Posterior vena cava (tissue), 2 donors: ENCODE data around the gene WDR48. TPM values are rescaled to one million over a fixed set of nuclear protein-coding genes. Genes with fewer than 3 reads are reported as not detected.
"Not testable (repeated sequence)": the region's sequence is repeated elsewhere in the genome, so short reads cannot be mapped to it uniquely, and the experiment has no call there.

ENCODE experiments used
- DNase-seq: peaks from one replicate; pipeline ENCODE4 v3.0.0-alpha.2; 2020; ENCODE audit warnings: low spot score
- intact Hi-C, 2 donors: fragments of 100-400 bp; cut with DNase I; formaldehyde crosslinking; loops; one replicate each; pipeline versions ENCODE4 v1.14.1 to v1.14.2; 2022 to 2023
- total RNA-seq, 2 donors: library from RNA; stranded (reverse); fragmentation: NEBNext Ultra II Directional; extraction: Animal tissue kit (Norgen Biotek cat#: 25700); gene quantifications; one replicate each; pipeline ENCODE4 v1.2.1, GENCODE V29; 2021
- donor health status: DM: yes; HTN: yes; CAD: no.
- donor health status: DM: yes; HTN: yes; CAD: no.

Gene WDR48
- total RNA-seq, 2 donors from 2014 or later: 26.6 to 28.6 TPM

DNA sequence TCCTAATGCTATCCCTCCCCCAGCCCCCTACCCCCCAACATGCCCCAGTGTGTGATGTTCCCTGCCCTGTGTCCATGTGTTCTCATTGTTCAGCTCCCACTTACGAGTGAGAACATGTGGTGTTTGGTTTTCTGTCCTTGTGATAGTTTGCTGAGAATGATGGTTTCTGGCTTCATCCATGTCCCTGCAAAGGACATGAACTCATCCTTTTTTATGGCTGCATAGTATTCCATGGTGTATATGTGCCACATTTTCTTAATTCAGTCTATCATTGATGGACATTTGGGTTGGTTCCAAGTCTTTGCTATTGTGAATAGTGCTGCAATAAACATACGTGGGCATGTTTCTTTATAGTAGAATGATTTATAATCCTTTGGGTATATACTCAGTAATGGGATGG lies 9.4 kb downstream of the WDR48 start:
- not testable (repeated sequence) for DNase-seq

DNA sequence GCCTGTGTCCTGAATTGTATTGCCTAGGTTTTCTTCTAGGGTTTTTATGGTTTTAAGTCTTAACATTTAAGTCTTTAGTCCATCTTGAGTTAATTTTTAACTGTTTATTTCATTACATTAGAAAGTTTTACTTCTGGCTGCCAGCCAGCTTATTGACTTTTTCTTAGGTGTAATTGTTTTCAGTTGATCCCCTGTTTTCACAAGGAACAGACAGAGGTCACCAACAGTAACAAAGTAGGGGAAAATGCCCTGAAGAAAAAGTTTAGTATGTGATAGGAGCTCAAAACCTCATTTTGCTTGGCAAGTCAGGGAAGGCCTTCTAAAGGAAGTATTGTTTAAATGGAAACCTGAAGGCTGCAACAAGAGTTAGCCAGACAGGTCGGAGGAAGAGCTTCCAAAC lies 10.4 kb downstream of the WDR48 start:
- DNase-seq: no peak
- intact Hi-C loops: no loop called here

More for the DNA sequence above, 9.4 kb downstream of the WDR48 start:
- intact Hi-C loops: not testable (repeated sequence)

DNA sequence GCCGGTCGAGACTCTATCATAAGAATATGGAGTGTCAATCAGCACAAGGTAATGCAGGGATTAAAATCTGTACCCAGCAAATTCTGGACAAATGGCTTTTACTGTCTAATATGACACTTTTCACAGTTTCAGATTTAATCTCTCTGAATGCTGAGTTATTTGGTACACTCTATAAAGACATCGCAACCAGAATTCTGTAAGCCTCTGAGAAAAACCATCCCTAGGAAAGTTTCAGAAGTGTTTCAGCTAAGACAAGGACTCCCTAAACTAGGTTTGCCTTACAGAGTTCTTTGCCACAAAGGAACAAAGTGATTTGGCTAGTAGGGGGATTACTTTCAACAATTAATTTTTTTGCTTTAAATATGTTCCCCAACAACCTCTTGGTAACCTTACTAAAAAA lies 11.3 kb downstream of the WDR48 start:
- intact Hi-C loops: no loop called here
- no peak for DNase-seq

DNA sequence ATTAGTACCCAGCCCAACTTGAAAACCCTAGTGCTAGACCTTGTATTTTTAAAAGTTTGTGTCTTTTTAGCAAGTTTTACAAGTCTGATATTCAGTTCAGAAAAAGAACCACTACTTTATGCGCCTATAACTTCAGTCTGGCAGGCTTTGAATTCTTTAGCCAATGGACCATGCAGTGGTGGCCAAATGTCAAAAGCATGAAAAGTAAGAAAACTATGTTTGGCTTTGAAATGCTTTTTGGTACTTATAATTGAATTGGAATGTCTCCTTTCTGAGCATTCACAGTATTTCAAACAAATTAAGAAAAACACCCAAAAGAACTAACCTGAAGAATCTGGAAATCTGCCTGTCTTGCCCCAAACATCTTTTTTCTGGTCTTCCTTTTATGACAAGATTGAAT lies 12.8 kb downstream of the WDR48 start:
- DNase-seq: no peak
- intact Hi-C loops: no loop called here

DNA sequence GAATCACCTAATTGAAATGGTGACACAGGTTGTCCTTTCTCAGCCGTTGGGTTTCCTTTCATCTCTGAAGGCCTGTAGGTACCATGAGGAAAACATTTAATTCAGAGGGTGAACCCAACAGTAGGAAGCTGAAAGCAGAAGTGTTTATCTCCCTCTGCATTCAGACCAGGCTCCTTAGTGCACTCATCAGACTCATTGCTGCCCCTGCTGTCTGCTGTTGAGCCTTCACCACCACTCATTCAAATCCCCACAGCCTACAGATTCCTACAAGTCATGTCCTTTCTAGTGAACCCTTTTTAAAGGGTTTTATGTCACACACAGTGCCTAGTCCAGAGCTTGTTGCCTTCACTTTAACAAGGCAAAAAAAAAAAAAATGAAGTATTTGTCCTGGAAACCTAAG lies 13.4 kb downstream of the WDR48 start:
- intact Hi-C loops: no loop called here
- no peak for DNase-seq

DNA sequence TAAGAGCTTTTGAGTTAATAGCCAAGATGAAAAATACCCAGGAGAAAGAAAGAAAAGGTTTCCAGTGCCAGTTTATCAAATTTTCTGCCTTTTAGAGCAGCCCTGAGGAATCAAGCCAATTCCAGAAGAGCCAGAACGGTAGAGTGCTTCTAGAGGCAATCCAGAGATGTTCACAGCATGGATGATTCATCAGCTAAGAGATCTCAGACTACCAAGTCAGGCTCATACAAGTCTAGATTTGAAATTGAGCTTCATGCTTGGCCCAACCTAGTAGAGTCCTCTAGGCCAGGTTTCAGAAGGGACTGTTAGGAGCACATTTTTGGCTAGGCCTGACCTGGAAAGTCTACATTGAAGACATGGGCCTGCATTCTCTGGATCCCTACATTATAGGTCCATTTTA lies 15.5 kb downstream of the WDR48 start:
- no peak for DNase-seq
- intact Hi-C loops: no loop called here

DNA sequence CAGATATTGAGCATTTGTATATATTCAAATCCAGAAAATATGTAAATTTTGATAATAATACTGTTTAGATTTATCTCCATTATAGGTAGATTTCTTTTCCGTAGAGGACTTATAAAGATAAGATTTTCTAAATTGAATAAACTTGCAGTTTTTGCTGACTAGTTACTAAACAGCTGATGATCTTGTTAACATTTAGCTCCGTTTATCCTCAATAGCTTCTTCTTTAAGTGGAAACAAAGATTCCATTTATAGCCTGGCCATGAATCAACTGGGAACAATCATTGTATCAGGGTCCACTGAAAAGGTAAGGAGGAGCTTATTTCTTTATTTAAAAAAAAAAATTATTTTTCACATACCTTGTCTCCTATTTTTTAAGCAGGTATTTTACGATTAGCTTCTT lies 16.7 kb downstream of the WDR48 start:
- intact Hi-C loops: no loop called here
- no peak for DNase-seq

DNA sequence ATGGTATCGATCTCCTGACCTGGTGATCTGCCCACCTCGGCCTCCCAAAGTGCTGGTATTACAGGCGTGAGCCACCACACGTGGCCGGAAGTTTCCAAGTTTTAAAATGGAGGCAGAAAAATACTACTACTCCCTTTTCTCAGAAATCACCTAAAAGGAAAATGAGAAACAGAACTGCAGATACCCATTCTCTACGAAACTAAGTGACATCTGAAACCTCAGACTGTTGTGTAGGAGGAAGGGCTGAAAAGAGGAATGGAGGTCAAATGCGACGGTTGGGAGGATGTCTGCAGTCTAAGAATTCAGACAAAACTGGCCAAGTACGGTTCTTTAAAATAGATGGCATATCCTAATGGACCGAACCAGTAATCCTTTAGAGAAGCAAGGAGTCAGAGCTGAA lies 24.1 kb downstream of the WDR48 start:
- intact Hi-C loops: no loop called here
- no peak for DNase-seq

DNA sequence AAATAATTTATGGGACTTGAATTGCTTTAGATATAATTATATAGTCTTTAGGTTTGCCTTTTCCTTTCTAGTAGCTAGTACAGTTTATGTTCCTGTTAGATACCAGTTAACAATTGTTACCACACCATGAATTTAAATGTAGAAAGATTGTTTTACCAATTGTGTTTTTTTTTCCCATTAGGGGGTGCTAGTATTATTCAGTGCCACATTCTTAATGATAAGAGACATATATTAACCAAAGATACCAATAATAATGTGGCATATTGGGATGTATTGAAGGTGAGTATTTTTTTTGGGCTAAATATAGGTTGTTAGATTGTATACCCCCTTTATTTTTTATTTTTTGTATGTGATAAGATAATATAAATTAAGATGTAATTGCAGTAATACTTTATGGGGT lies 27.7 kb downstream of the WDR48 start:
- intact Hi-C loops: no loop called here
- no peak for DNase-seq

DNA sequence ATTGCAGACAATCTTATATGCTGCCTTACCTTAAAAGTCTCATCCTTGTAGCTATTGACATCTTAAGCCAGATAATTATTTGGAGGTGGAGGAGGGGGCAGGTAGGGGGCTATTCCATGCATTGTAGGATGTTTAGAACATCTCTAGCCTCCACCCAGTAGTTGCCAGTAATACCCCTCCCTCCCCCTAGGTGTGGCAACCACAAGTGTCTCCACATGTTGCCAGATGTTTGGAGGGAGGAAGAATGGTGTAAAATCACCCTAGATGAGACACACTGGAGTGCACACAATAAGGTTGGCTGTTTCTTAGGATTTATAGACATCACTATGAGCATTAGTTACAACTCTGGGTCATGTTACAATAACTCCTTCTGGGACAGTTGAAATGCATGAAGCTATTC lies 28.2 kb downstream of the WDR48 start:
- intact Hi-C loops: no loop called here

DNA sequence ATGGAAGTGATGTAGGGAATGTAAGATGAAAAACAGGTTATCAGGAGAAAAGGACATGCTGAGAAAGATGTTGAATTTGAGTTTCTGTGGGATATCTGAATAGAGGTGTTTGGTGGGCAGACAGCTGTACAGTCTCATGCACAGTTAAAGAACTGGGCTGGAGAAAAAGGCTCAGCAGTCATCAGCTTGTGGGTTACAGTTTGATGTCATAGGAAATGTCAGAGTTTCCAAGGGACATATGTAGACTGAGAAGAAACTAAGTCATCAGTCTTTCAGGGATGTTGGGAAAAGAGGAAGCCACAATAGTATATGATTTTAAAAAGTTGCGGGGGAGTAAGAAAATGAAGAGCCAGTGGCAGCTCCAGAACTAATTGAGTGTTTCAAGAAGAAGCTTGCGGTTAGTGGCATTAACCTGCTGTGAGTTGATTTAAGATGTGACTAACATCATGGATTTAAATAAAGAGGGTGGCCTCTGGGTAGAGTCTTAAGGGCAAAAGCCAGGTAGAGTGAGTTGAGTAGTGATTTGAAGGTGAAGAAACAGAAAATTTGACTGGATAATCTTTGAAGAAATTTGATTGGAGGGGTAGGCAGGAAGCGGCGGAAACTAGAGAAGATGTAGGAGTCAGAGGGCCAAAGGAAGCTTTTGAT lies 31.0 kb downstream of the WDR48 start:
- no peak for DNase-seq
- intact Hi-C loops: no loop called here

More for the DNA sequence above, 28.2 kb downstream of the WDR48 start:
- DNase-seq: no peak

DNA sequence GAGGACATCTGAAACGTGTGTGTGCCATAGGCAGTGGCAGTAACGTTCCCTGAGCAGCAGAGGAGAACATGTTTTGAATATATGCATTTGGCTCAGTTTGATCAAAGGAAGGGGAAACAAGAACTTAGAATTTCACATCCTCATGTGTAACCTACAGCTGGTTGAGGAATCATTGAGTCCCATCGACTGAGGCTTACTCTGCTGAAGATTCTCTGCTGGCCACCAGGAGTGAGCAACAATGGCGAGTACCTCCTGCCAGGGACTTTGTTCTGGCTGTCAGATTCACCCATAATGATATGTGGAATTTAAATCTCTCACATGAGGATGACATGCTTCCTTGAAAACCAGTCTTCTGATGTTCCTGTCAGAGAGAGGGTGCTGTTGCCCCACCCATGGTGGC lies 34.3 kb downstream of the WDR48 start:
- intact Hi-C loops: no loop called here

DNA sequence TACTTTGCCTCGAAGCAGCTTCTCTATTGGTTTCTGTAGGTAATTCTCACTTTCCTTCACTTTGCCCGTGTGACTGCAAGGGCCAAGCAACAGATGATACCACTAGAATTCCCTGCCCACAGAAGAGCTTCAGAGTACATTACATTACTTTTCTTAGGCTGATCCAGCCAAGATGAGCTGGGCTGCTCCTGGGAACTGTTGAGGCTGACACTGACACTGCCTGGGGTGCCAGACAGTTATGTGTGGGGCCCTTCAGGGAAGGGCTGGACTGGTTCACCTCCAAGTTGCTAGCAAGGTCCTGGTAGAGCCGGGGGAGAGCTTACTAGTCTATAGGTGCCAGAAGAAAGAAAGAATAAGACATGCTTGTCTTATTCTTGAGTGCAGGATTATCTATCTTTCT lies 36.6 kb downstream of the WDR48 start:
- no peak for DNase-seq
- intact Hi-C loops: no loop called here

More for the DNA sequence above, 34.3 kb downstream of the WDR48 start:
- DNase-seq: no peak

DNA sequence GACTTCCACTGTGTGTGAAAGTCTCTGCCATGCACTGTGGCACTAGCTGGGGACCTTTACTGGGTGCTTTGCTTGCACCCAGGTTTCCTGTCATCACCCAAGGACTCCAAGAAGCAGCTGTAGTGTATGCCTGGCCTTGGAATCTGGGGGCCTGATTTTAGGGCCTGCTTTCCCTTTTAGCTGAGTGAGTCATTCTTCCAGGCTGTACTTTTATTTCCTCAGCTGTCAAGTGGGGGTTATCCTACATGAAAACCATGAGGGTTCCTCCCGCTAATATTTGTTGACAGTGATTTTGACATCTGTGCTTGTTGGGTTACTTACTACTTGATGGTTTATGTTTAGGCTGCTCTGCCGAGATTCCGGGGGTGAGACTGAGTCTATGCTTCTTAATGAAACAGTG lies 37.1 kb downstream of the WDR48 start:
- intact Hi-C loops: no loop called here
- no peak for DNase-seq

DNA sequence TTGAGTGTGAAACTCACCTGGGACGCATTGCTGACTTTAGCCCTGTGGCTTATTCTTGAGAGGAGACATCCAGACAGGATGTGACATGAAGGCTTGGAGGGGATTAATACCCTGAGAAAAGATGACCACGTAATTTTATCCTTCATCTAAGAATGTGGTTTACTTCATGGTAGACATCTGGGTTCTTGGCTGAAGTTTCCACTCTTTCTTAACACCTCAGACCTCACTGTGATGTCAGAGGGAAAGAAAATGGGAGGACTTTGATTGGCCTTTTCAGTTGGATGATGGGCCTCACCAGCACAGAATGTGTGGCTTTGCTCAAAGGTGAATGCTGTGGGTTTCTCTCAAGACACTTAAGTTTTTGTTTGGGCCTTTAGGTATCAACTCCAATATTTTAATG lies 39.1 kb downstream of the WDR48 start:
- DNase-seq: no peak
- intact Hi-C loops: loop anchor here in 1 of 2 donors (5.0 kb wide), 1 partner anchor 1129 kb away; no protein-coding TSS in a partner anchor

DNA sequence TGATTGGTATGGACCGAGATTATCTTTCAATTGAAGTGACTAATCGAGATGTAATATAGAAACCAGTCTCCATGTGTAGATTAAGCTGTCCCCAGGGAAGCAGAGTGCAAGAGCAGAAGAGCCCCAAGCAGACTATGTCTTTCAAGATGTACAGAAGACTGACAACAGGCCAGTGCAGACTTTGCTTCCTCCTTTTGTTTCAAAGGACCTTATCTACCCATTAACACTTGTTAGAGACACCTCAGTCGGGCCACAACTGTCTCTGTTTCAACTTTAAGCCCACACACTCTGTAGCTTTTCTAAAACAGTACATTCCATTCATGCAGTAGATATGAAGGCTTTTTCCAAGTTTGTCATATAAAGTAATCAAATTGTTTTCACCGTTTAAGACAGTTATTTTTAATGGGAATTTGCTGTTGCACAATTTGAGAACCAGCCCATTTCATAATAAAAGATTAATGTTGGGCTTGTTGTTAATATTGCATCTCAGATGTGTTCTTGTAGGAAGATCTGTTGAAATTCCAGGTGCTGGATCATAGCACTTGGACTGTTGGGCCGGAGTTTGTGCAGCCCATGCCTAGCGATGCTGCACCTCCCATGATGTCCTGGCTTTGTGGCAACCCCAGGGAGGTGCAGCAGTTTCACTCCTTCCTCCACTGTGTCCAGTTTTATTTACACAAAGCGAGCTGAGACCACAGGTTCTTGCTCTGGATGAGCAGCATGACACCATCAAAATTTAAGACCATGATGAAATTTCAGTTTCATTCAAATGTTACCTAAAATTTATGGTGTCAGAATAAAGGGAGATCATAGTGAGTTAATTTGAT lies 43.2 kb downstream of the WDR48 start:
- no peak for DNase-seq
- intact Hi-C loops: loop anchor here in 1 of 2 donors (5.0 kb wide), 1 partner anchor 1133 kb away; no protein-coding TSS in a partner anchor

DNA sequence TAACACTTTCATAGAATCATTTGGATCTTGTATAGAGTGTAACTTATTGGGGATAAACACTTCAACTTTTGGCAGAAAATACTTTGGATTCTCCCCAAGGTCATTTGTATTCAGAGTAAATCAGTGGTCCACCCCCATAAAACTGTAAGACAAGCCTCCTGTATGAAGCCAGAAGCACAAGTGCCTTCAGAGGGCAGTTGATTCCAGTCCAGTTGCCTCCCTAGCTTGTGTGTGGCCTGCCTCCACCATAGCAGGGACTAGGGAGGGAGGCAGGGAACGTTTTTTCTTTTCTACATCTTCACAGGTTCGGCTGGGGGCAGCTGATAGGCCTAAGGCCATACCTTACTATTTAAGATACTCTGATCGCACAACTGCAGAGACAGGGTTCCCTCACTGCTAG lies 44.0 kb downstream of the WDR48 start:
- intact Hi-C loops: no loop called here
- DNase-seq: no peak

DNA sequence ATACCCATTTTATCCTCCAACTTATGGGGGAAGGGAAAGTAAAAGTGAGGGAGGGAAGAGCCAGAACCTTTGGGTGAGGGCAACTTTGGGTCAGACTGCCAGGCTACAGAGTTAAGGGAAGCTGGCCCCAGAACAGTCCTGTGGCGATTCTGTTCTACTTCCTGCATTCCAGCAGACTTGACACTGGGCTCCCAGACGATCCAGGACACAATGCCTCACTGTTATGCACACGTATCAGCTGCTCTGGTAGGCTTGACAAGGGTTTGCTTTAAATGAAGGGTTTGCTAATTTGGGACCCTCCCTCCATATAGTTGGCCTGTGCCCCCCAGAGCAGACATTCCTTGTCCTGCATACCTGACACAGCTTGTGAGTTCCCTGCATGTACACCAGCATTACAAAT lies 45.0 kb downstream of the WDR48 start:
- intact Hi-C loops: no loop called here

DNA sequence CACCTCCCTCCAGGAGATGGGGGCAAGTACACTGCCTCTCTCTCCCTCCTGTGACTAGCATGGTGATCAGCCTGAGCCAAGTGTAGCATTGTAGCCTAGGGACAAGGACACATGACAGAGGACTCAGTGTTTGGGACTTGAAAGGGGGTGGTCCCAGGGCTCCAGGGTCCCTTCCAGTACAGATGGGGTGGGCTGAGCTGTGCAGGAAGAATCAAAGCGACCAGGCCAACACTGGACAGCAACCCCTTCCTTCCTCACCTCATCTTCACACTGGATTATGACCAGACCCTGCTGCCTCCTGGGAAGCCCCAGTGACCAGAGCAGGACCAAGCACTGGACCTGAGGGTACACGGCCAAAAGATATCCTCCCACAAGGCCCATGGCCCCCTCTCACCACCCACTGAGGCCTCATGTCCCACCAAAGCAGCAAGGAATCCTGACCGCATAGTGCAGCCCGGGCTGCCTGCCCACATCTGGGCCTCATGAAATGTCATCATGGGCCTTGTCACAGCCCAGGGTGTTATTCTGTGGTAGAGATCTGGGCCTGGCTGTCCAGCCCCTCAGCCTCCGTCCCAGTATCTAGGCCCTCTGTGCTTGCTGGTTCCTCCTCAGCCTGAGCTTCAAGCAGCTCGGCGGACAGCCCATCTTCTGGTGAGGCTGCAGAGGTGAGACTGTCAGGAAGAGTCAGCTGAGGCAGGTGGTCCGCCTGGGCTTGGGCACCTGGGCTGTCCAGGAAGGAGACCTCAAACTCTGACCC lies 46.1 kb downstream of the WDR48 start:
- no peak for DNase-seq
- intact Hi-C loops: no loop called here

More for the DNA sequence above, 45.0 kb downstream of the WDR48 start:
- no peak for DNase-seq

DNA sequence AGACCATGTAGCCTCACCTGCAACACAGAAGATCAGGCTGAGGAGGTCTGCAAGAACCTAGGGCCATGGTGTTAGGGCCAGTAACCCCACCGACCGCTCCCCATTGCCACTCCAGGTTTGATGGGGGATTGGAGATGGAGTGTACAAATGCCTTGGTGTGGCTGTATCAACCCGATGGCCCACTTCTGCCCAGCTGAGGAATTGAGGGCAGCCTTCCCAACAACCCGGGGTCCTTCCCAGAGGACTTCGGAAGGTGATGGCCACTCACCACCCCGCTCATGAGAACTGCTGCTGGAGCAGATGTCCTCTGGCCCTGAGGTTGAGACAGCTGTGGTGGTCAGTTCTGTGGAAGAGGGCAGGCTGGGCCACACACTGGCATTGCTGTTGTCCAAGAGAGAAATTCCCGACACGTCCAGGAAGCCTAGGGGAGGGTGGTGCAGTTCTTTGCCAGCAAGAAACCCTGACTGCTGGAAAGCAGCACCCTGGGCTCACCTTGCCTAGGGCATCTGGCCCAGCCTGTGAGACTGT lies 46.7 kb downstream of the WDR48 start:
- no peak for DNase-seq
- intact Hi-C loops: no loop called here
